ENCODE data around the gene PRR5L. TPM values are rescaled to one million over a fixed set of nuclear protein-coding genes. Genes with fewer than 3 reads are reported as not detected.

Gene PRR5L
- polyA plus RNA-seq, 1 of the 3 experiments (the other 2 are of a cell fraction) = 0.46 TPM

- 85% methylated on average over 10 of the region's 13 CpGs for WGBS (ENCODE audit: low lambda C conversion rate)
- no peaks in the 10 kb centered on the region for H3F3A ChIP-seq (replicated peaks; ENCODE audit: insufficient read depth)
- POLR2A ChIA-PET = no interaction called here
Observed at GRCh38 chr11:36278531-36279282, 17.4 kb upstream of the PRR5L start.

GRCh38 chr11:36280531-36280930 lies 15.6 kb upstream of the PRR5L start:
- no peak overlapping the region for H3K4me2 ChIP-seq
- H2AFZ ChIP-seq (ENCODE audit: low read depth) = no peak overlapping the region
- H3K9me2 ChIP-seq = no peaks in the 10 kb centered on the region
- 88% methylated on average over 1 of the region's 1 CpG for WGBS (ENCODE audit: low lambda C conversion rate)
- no peaks in the 10 kb centered on the region for H3K27me3 ChIP-seq (ENCODE audit: insufficient read depth)
- H3K27ac ChIP-seq (ENCODE audit: low read depth in 2 of 2, low read length in 1 of 2) = no peak overlapping the region
- no peaks in the 10 kb centered on the region for H3F3A ChIP-seq (replicated peaks; ENCODE audit: insufficient read depth)
- no peak overlapping the region for H3K4me3 ChIP-seq (ENCODE audit: low read depth in 2 of 2, low read length in 1 of 2)
- no peaks in the 10 kb centered on the region for H3K9me3 ChIP-seq
- H3K9ac ChIP-seq = no peak overlapping the region
- POLR2A ChIA-PET = no interaction called here
- no peaks in the 10 kb centered on the region; a peak in 2 of 4 replicates for H3K4me1 ChIP-seq (ENCODE audit: control insufficient read depth in 1 of 2, insufficient read depth in 2 of 2, low read depth in 1 of 2, low read length in 1 of 2)
- peaks cover 10 to 24% of the 10 kb centered on the region in 2 experiments for H3K36me3 ChIP-seq (replicated peaks in 1 of 2; ENCODE audit: control insufficient read depth in 1 of 2, insufficient read depth in 2 of 2, low read length in 1 of 2)
- H3K79me2 ChIP-seq (ENCODE audit: insufficient read depth) = peaks cover 31% of the 10 kb centered on the region
- no peak for DNase-seq
- CTCF ChIA-PET = interaction anchor here (1.1 to 4.3 kb wide), 2 partner anchors 11 to 14 kb away, joined by 4 to 19 read pairs; no protein-coding TSS in a partner anchor
- H4K20me1 ChIP-seq (ENCODE audit: insufficient read depth) = no peaks in the 10 kb centered on the region
- no peak for TF ChIP-seq YY1 (IDR thresholded peaks at IDR 0.05; ENCODE audit: low read depth)
- TF ChIP-seq POLR2AphosphoS5 (IDR thresholded peaks at IDR 0.05; ENCODE audit: low read depth, low read length) = no peak
- no peak for TF ChIP-seq ZBTB33 (IDR thresholded peaks at IDR 0.05; ENCODE audit: borderline replicate concordance, low read depth)
- no peak for TF ChIP-seq SIN3A (IDR thresholded peaks at IDR 0.05; ENCODE audit: borderline replicate concordance, low read depth, low read length)

More at GRCh38 chr11:36278531-36279282, 17.4 kb upstream of the PRR5L start:
- H3K4me1 ChIP-seq (ENCODE audit: control insufficient read depth in 1 of 2, insufficient read depth in 2 of 2, low read depth in 1 of 2, low read length in 1 of 2) = no peaks in the 10 kb centered on the region; a peak in 1 of 4 replicates
- no peak overlapping the region for H3K4me2 ChIP-seq
- DNase-seq = no peak
- H3K9me3 ChIP-seq = no peaks in the 10 kb centered on the region
- H3K36me3 ChIP-seq (replicated peaks in 1 of 2; ENCODE audit: control insufficient read depth in 1 of 2, insufficient read depth in 2 of 2, low read length in 1 of 2) = peaks cover 10 to 36% of the 10 kb centered on the region in 2 experiments
- H3K9ac ChIP-seq = no peak overlapping the region
- no peak overlapping the region for H2AFZ ChIP-seq (ENCODE audit: low read depth)
- peaks cover 21% of the 10 kb centered on the region for H3K79me2 ChIP-seq (ENCODE audit: insufficient read depth)
- H3K9me2 ChIP-seq = no peaks in the 10 kb centered on the region
- TF ChIP-seq TCF12 (IDR thresholded peaks at IDR 0.05) (no peak), TAF1 (IDR thresholded peaks at IDR 0.05; ENCODE audit: borderline replicate concordance, low read depth, low read length) (no peak), USF2 (IDR thresholded peaks at IDR 0.05; ENCODE audit: borderline replicate concordance, low read depth, low read length) (no peak), NFIC (IDR thresholded peaks at IDR 0.05; ENCODE audit: borderline replicate concordance) (no peak), ELF1 (IDR thresholded peaks at IDR 0.05) (no peak), MAX (IDR thresholded peaks at IDR 0.05; ENCODE audit: low read depth) (no peak), IRF3 (IDR thresholded peaks at IDR 0.05; ENCODE audit: low read depth, low read length) (no peak), NRF1 (IDR thresholded peaks at IDR 0.05; ENCODE audit: low read depth, low read length) (no peak), EP300 (IDR thresholded peaks at IDR 0.05; ENCODE audit: borderline replicate concordance in 1 of 2, low read depth in 1 of 2, low read length in 1 of 2) (no peak), JUND (IDR thresholded peaks at IDR 0.05) (no peak), POLR2AphosphoS5 (IDR thresholded peaks at IDR 0.05; ENCODE audit: low read depth, low read length) (no peak), RXRA (IDR thresholded peaks at IDR 0.05; ENCODE audit: borderline replicate concordance, low read depth) (no peak)
- no peaks in the 10 kb centered on the region for H4K20me1 ChIP-seq (ENCODE audit: insufficient read depth)
- CTCF ChIA-PET = interaction anchor here (0.8 to 4.3 kb wide), 4 partner anchors 13 to 214 kb away, joined by 3 to 19 read pairs (median 3); no protein-coding TSS in a partner anchor
- no peak overlapping the region for H3K27ac ChIP-seq (ENCODE audit: low read depth in 2 of 2, low read length in 1 of 2)
- H3K4me3 ChIP-seq (ENCODE audit: low read depth in 2 of 2, low read length in 1 of 2) = no peak overlapping the region
- no peaks in the 10 kb centered on the region for H3K27me3 ChIP-seq (ENCODE audit: insufficient read depth)

All from SK-N-SH (cell line).